K562 (cell line): Measurements from ENCODE around the gene CLDN5. TPM values are rescaled to one million over a fixed set of nuclear protein-coding genes. Genes with fewer than 3 reads are reported as not detected.

Experiments used
- GABPB1 ChIP-seq: sonication (generic); formaldehyde crosslinking; IDR thresholded peaks from 2 replicates; pipeline ENCODE4 v1.8.0; 2022; ENCODE audit warnings: mild to moderate bottlenecking, missing genetic modification reagents
- GTF2A2 ChIP-seq: IDR thresholded peaks from 2 replicates; pipeline ENCODE4 v1.6.1; 2016; ENCODE audit warnings: mild to moderate bottlenecking, missing genetic modification characterization, missing compliant biosample characterization
- KLF13 ChIP-seq: fragments of 450-650 bp; IDR thresholded peaks from 2 replicates; pipeline ENCODE4 v1.6.1; 2016; ENCODE audit warnings: missing genetic modification characterization, low read depth, mild to moderate bottlenecking, missing compliant biosample characterization, moderate library complexity, borderline replicate concordance
- NFATC3 ChIP-seq: fragments of 450-650 bp; IDR thresholded peaks from 2 replicates; pipeline ENCODE4 v1.6.1; 2017; ENCODE audit warnings: mild to moderate bottlenecking
- RCOR1 ChIP-seq, 2 experiments: IDR thresholded peaks; 2 replicates each; pipeline ENCODE4 v1.6.1; 2012; ENCODE audit warnings: low read depth in 2 of 2, low read length in 2 of 2, borderline replicate concordance in 1 of 2, improper control_type of control experiment in 1 of 2
- SLC30A9 ChIP-seq: fragments of 250-450 bp; sonication (Bioruptor Pico); IDR thresholded peaks from 2 replicates; pipeline ENCODE4 v1.8.0; 2022; ENCODE audit warnings: mild to moderate bottlenecking, moderate library complexity
- ZBTB26 ChIP-seq: fragments of 450-650 bp; formaldehyde crosslinking; IDR thresholded peaks from 2 replicates; pipeline ENCODE4 v1.4.0; 2022; ENCODE audit warnings: missing genetic modification characterization
- ZMIZ1 ChIP-seq, 2 experiments: fragments of 150-350 bp in 1 of 2; IDR thresholded peaks; 2 replicates each; pipeline ENCODE4 v1.6.1; 2012 to 2016; ENCODE audit warnings: low read depth in 2 of 2, low read length in 2 of 2, mild to moderate bottlenecking in 1 of 2, moderate library complexity in 1 of 2
- polyA plus RNA-seq, 8 experiments: library from polyadenylated mRNA; depleted of rRNA in 4 of 8; stranded (reverse) in 5 of 8; unstranded in 3 of 8; fragments of >200 nt; fragmentation: Nextera tagmentation in 2 of 8; fragmentation: Illumina TruSeq in 1 of 8; extraction: Ambion mirVana in 2 of 8; extraction: Trizol in 1 of 8; gene quantifications; 2 replicates each; pipeline versions ENCODE4 v1.2.1 to v1.2.3, GENCODE V29; 2011 to 2014; ENCODE audit warnings: inconsistent platforms in 1 of 8, missing spikeins in 1 of 8
- total RNA-seq, 7 experiments: library from RNA; depleted of rRNA in 6 of 7; stranded (reverse); fragments of >200 nt in 6 of 7; fragmentation: Illumina TruSeq in 2 of 7; extraction: Trizol in 2 of 7; gene quantifications; 2 replicates each; pipeline versions ENCODE4 v1.2.1 to v1.2.3, GENCODE V29; 2011 to 2021; ENCODE audit warnings: low replicate concordance in 1 of 7
- TF ChIP-seq, protein P1 (sequence below): sonication (generic); formaldehyde crosslinking; IDR thresholded peaks from 2 replicates; pipeline ENCODE4 v1.8.0; 2022; ENCODE audit warnings: mild to moderate bottlenecking, missing genetic modification reagents
- TF ChIP-seq, protein P2 (sequence below): fragments of 250-450 bp; sonication (Bioruptor Pico); IDR thresholded peaks from 2 replicates; pipeline ENCODE4 v1.9.0; 2021; ENCODE audit warnings: mild to moderate bottlenecking, inconsistent platforms

The CLDN5 gene
- total and polyA plus RNA-seq, 9 of the 15 experiments (the other 6 are each of a cell fraction or from before 2014, with no cell fraction given): 0.20 TPM; not detected in 8

- TF ChIP-seq, protein P1, sequence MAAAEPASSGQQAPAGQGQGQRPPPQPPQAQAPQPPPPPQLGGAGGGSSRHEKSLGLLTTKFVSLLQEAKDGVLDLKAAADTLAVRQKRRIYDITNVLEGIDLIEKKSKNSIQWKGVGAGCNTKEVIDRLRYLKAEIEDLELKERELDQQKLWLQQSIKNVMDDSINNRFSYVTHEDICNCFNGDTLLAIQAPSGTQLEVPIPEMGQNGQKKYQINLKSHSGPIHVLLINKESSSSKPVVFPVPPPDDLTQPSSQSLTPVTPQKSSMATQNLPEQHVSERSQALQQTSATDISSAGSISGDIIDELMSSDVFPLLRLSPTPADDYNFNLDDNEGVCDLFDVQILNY (CRISPR knock-in tag): 0 out of 2 replicates have a peak, but pooled peaks have one; percentile 11
- TF ChIP-seq ZBTB26 (CRISPR knock-in tag) (no peak), RCOR1 (IDR thresholded peaks at IDR 0.05; ENCODE audit: borderline replicate concordance in 1 of 2, low read depth in 2 of 2, low read length in 2 of 2) (0 out of 4 replicates have a peak, but pooled peaks of 1 of the 2 experiments have one; percentile 48), GTF2A2 (tag) (no peak), NFATC3 (no peak), ZMIZ1 (IDR thresholded peaks at IDR 0.05; ENCODE audit: low read depth in 2 of 2, low read length in 2 of 2) (0 out of 4 replicates have a peak, but pooled peaks of 1 of the 2 experiments have one; percentile 15), KLF13 (tag) (no peak), SLC30A9 (CRISPR knock-in tag) (no peak), GABPB1 (0 out of 2 replicates have a peak, but pooled peaks have one; percentile 21)
- TF ChIP-seq, protein P2, sequence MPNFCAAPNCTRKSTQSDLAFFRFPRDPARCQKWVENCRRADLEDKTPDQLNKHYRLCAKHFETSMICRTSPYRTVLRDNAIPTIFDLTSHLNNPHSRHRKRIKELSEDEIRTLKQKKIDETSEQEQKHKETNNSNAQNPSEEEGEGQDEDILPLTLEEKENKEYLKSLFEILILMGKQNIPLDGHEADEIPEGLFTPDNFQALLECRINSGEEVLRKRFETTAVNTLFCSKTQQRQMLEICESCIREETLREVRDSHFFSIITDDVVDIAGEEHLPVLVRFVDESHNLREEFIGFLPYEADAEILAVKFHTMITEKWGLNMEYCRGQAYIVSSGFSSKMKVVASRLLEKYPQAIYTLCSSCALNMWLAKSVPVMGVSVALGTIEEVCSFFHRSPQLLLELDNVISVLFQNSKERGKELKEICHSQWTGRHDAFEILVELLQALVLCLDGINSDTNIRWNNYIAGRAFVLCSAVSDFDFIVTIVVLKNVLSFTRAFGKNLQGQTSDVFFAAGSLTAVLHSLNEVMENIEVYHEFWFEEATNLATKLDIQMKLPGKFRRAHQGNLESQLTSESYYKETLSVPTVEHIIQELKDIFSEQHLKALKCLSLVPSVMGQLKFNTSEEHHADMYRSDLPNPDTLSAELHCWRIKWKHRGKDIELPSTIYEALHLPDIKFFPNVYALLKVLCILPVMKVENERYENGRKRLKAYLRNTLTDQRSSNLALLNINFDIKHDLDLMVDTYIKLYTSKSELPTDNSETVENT (CRISPR knock-in tag): no peak
These were observed 20.8 kb downstream of the CLDN5 start (continued) for GRCh38 chr22:19503367-19503766.
